ENCODE results near the gene ADGRL2.

ADGRL2 gene

GRCh38 chr1:81792184-81792583 lies 8.6 kb upstream of the ADGRL2 start:
- in situ Hi-C loops (cut with HindIII; ENCODE audit: low pct_ligation_motif_present, low sequenced_read_pairs) = no loop called here

GRCh38 chr1:81797701-81798100 lies 3.0 kb upstream of the ADGRL2 start:
- H3K36me3 ChIP-seq (replicated peaks) = no peaks in the 10 kb centered on the region
- TF ChIP-seq CTCF (IDR thresholded peaks at IDR 0.05; ENCODE audit: low read depth, low read length, missing control alignments) = no peak
- no peaks in the 10 kb centered on the region for H3K27me3 ChIP-seq (replicated peaks)
- DNase-seq = no peak
- no peak overlapping the region for H3K4me3 ChIP-seq (ENCODE audit: low read depth, low read length)
- H3K27ac ChIP-seq = no peak overlapping the region
- in situ Hi-C loops (cut with HindIII; ENCODE audit: low pct_ligation_motif_present, low sequenced_read_pairs) = no loop called here

More at GRCh38 chr1:81792184-81792583, 8.6 kb upstream of the ADGRL2 start:
- TF ChIP-seq CTCF (IDR thresholded peaks at IDR 0.05; ENCODE audit: low read depth, low read length, missing control alignments) = no peak
- DNase-seq = no peak
- H3K4me3 ChIP-seq (ENCODE audit: low read depth, low read length) = no peak overlapping the region
- no peaks in the 10 kb centered on the region for H3K27me3 ChIP-seq (replicated peaks)
- H3K27ac ChIP-seq = no peak overlapping the region
- no peaks in the 10 kb centered on the region for H3K36me3 ChIP-seq (replicated peaks)

- Histone ChIP-seq H3K27me3 (replicated peaks) (no peaks in the 10 kb centered on the region), H3K27ac (no peak overlapping the region), H3K36me3 (replicated peaks) (no peaks in the 10 kb centered on the region), H3K4me3 (ENCODE audit: low read depth, low read length) (peak overlapping the region; percentile 77)
- in situ Hi-C loops (cut with HindIII; ENCODE audit: low pct_ligation_motif_present, low sequenced_read_pairs) = no loop called here
- peak; percentile 64 for DNase-seq
- TF ChIP-seq CTCF (IDR thresholded peaks at IDR 0.05; ENCODE audit: low read depth, low read length, missing control alignments) = no peak
These were observed 617 bp upstream of the ADGRL2 start for GRCh38 chr1:81799939-81800694.

GRCh38 chr1:81801651-81802456 lies 1.1 kb downstream of the ADGRL2 start:
- peak overlapping the region; percentile 77 for H3K4me3 ChIP-seq (ENCODE audit: low read depth, low read length)
- in situ Hi-C loops (cut with HindIII; ENCODE audit: low pct_ligation_motif_present, low sequenced_read_pairs) = no loop called here

GRCh38 chr1:81802457-81802706 lies 1.6 kb downstream of the ADGRL2 start:
- in situ Hi-C loops (cut with HindIII; ENCODE audit: low pct_ligation_motif_present, low sequenced_read_pairs) = no loop called here
- Histone ChIP-seq H3K4me3 (ENCODE audit: low read depth, low read length) (peak overlapping the region; percentile 77), H3K27me3 (replicated peaks) (no peaks in the 10 kb centered on the region), H3K36me3 (replicated peaks) (no peaks in the 10 kb centered on the region), H3K27ac (peak overlapping the region; percentile 37)
- DNase-seq = no peak
- no peak for TF ChIP-seq CTCF (IDR thresholded peaks at IDR 0.05; ENCODE audit: low read depth, low read length, missing control alignments)

More at GRCh38 chr1:81801651-81802456, 1.1 kb downstream of the ADGRL2 start:
- Histone ChIP-seq H3K27me3 (replicated peaks) (no peaks in the 10 kb centered on the region), H3K27ac (peak overlapping the region; percentile 76), H3K36me3 (replicated peaks) (no peaks in the 10 kb centered on the region)
- DNase-seq = peak; percentile 28
- TF ChIP-seq CTCF (IDR thresholded peaks at IDR 0.05; ENCODE audit: low read depth, low read length, missing control alignments) = no peak

All from brain microvascular endothelial cell (primary cell).